ENCODE data around the gene NPDC1. TPM values are rescaled to one million over a fixed set of nuclear protein-coding genes. Genes with fewer than 3 reads are reported as not detected.

The NPDC1 gene
- total RNA-seq, 2 donors from 2014 or later = 72.1 to 105 TPM

GRCh38 chr9:137066096-137066861 lies 20.3 kb upstream of the NPDC1 start:
- peaks cover 26% of the 10 kb centered on the region for H3K4me1 ChIP-seq
- no peaks in the 10 kb centered on the region for H3K36me3 ChIP-seq (replicated peaks in 1 of 2; ENCODE audit: insufficient read depth in 1 of 2, low read depth in 2 of 2)
- DNase-seq (no peak), ATAC-seq (no peak)
- H3K9me3 ChIP-seq = no peaks in the 10 kb centered on the region
- no peaks in the 10 kb centered on the region for H3K27me3 ChIP-seq
- intact Hi-C loops (cut with DNase I) = no loop called here
- no peak overlapping the region for H3K4me3 ChIP-seq
- WGBS, 2 donors = 77 to 86% methylated on average over 9 to 26 of the region's 26 CpGs
- TF ChIP-seq CTCF (IDR thresholded peaks at IDR 0.05) = no peak
- no peak for TF ChIP-seq POLR2A (IDR thresholded peaks at IDR 0.05)
- H3K27ac ChIP-seq = no peak overlapping the region

GRCh38 chr9:137065336-137065967 lies 19.5 kb upstream of the NPDC1 start:
- no peak for TF ChIP-seq POLR2A (IDR thresholded peaks at IDR 0.05)
- no peak for TF ChIP-seq CTCF (IDR thresholded peaks at IDR 0.05)
- Histone ChIP-seq H3K36me3 (replicated peaks in 1 of 2; ENCODE audit: insufficient read depth in 1 of 2, low read depth in 2 of 2) (no peaks in the 10 kb centered on the region), H3K4me1 (peaks cover 18% of the 10 kb centered on the region), H3K4me3 (no peak overlapping the region), H3K27me3 (no peaks in the 10 kb centered on the region), H3K9me3 (no peaks in the 10 kb centered on the region), H3K27ac (no peak overlapping the region)
- no peak for ATAC-seq
- DNase-seq = no peak
- intact Hi-C loops (cut with DNase I) = loop anchor here (2.0 kb wide), 1 partner anchor 17 kb away; no protein-coding TSS in a partner anchor
- WGBS, 2 donors = 91 to 100% methylated on average over 2 to 23 of the region's 23 CpGs

GRCh38 chr9:137064880-137065164 lies 18.8 kb upstream of the NPDC1 start:
- H3K36me3 ChIP-seq (replicated peaks in 1 of 2; ENCODE audit: insufficient read depth in 1 of 2, low read depth in 2 of 2) = no peaks in the 10 kb centered on the region
- no peak for DNase-seq
- H3K4me1 ChIP-seq = peaks cover 12% of the 10 kb centered on the region
- no peak for TF ChIP-seq POLR2A (IDR thresholded peaks at IDR 0.05)
- no peak for TF ChIP-seq CTCF (IDR thresholded peaks at IDR 0.05)
- no peak overlapping the region for H3K27ac ChIP-seq
- no peaks in the 10 kb centered on the region for H3K27me3 ChIP-seq
- no peaks in the 10 kb centered on the region for H3K9me3 ChIP-seq
- ATAC-seq = no peak
- no peak overlapping the region for H3K4me3 ChIP-seq
- intact Hi-C loops (cut with DNase I) = loop anchor here (2.0 kb wide), 1 partner anchor 16 kb away; no protein-coding TSS in a partner anchor
- WGBS, 2 donors = 75 to 87% methylated on average over 11 to 12 of the region's 12 CpGs

GRCh38 chr9:137064027-137064879 lies 18.3 kb upstream of the NPDC1 start:
- Histone ChIP-seq H3K36me3 (replicated peaks in 1 of 2; ENCODE audit: insufficient read depth in 1 of 2, low read depth in 2 of 2) (no peaks in the 10 kb centered on the region), H3K4me3 (no peak overlapping the region), H3K27ac (no peak overlapping the region), H3K27me3 (no peaks in the 10 kb centered on the region), H3K9me3 (no peaks in the 10 kb centered on the region), H3K4me1 (peaks cover 6% of the 10 kb centered on the region)
- intact Hi-C loops (cut with DNase I) = loop anchor here (2.0 kb wide), 1 partner anchor 15 kb away; no protein-coding TSS in a partner anchor
- DNase-seq (peak; percentile 64 to 76 (median 74)), ATAC-seq (peak; percentile 76)
- 41 to 65% methylated on average over 12 to 55 of the region's 55 CpGs for WGBS, 2 donors
- TF ChIP-seq CTCF (IDR thresholded peaks at IDR 0.05) = peak; percentile 91 to 97 (median 94)
- TF ChIP-seq POLR2A (IDR thresholded peaks at IDR 0.05) = no peak

Measured in body of pancreas (tissue), 4 donors.